ENCODE measurements around the gene LRRIQ1.

GRCh38 chr12:85260896-85261295 is 224.7 kb downstream of the LRRIQ1 start:
- TF ChIP-seq CTCF (IDR thresholded peaks at IDR 0.05; ENCODE audit: low read length) (no peak), EZH2 (IDR thresholded peaks at IDR 0.05; ENCODE audit: borderline replicate concordance, low read length) (no peak)
